Measurements from ENCODE around the gene SLC25A27. TPM values are rescaled to one million over a fixed set of nuclear protein-coding genes. Genes with fewer than 3 reads are reported as not detected.

Gene SLC25A27, protein sequence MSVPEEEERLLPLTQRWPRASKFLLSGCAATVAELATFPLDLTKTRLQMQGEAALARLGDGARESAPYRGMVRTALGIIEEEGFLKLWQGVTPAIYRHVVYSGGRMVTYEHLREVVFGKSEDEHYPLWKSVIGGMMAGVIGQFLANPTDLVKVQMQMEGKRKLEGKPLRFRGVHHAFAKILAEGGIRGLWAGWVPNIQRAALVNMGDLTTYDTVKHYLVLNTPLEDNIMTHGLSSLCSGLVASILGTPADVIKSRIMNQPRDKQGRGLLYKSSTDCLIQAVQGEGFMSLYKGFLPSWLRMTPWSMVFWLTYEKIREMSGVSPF
- 0.75 TPM for total RNA-seq (2013)
- polyA plus RNA-seq = 1 to 10 TPM in 1 of 3 donors, under 1 TPM in 1, not detected in 1; 0.34 to 1.7 TPM
- 0.14 TPM in 1 of 2 replicates, not detected in the other for polyA minus RNA-seq
- 0.25 to 2.5 (median 0.70) reads per million in 11 experiments for total RNA-seq

GRCh38 chr6:46652603-46653438, at the start of gene SLC25A27, which contains the start of gene CYP39A1:
TSS of gene SLC25A27 (plus strand) at chr6:46652975. CDS start at chr6:46653193, 218 bp downstream.
TSS of gene CYP39A1 (minus strand) at chr6:46652818. CDS start at chr6:46652582, 236 bp downstream.
- Mint-ChIP-seq H3K27me3 (ENCODE audit: low read depth in 3 of 3) (peaks cover 30 to 50% (median 35%) of the 10 kb centered on the region in 3 donors), H3K4me3 (peak within 1 kb of the TSS; percentile 92 to 95), H3K27ac (peak within 1 kb of the TSS in 3 of 7 donors; percentile 1 to 38 (median 19)), H3K36me3 (peaks cover 0 to 6% of the 10 kb centered on the region in 2 donors), H3K9me3 (peaks cover 0 to 2% (median 0%) of the 10 kb centered on the region in 7 donors), H3K4me1 (peaks cover 14% of the 10 kb centered on the region)
- peak within 1 kb of the TSS; percentile 97 for H3K4me2 ChIP-seq (replicated peaks; ENCODE audit: extremely low read depth, low read length, poor library complexity, severe bottlenecking)
- peak within 1 kb of the TSS; percentile 98 for H2AFZ ChIP-seq (ENCODE audit: insufficient read depth, low read depth, low read length, poor library complexity, severe bottlenecking)
- H4K20me1 ChIP-seq (ENCODE audit: insufficient read depth, low read length) = no peaks in the 10 kb centered on the region
- no peaks in the 10 kb centered on the region for H3K9me3 ChIP-seq (replicated peaks in 1 of 2; ENCODE audit: control insufficient read depth in 1 of 2, insufficient read depth in 1 of 2, low read length in 2 of 2)
- H3K9ac ChIP-seq (ENCODE audit: insufficient read depth, low read length, poor library complexity, severe bottlenecking) = peak within 1 kb of the TSS; percentile 36
- TF ChIP-seq, protein P1, sequence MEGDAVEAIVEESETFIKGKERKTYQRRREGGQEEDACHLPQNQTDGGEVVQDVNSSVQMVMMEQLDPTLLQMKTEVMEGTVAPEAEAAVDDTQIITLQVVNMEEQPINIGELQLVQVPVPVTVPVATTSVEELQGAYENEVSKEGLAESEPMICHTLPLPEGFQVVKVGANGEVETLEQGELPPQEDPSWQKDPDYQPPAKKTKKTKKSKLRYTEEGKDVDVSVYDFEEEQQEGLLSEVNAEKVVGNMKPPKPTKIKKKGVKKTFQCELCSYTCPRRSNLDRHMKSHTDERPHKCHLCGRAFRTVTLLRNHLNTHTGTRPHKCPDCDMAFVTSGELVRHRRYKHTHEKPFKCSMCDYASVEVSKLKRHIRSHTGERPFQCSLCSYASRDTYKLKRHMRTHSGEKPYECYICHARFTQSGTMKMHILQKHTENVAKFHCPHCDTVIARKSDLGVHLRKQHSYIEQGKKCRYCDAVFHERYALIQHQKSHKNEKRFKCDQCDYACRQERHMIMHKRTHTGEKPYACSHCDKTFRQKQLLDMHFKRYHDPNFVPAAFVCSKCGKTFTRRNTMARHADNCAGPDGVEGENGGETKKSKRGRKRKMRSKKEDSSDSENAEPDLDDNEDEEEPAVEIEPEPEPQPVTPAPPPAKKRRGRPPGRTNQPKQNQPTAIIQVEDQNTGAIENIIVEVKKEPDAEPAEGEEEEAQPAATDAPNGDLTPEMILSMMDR (IDR thresholded peaks at IDR 0.05) = no peak
- peaks cover 10 to 17% of the 10 kb centered on the region in 2 donors for H3K4me1 ChIP-seq (ENCODE audit: control insufficient read depth in 1 of 2, insufficient read depth in 2 of 2, low read length in 2 of 2)
- peak within 1 kb of the TSS; percentile 56 to 91 (median 70) for H3K4me3 ChIP-seq (replicated peaks in 1 of 3; ENCODE audit: low read depth in 2 of 3, low read length in 3 of 3)
- WGBS (ENCODE audit: insufficient coverage) = 0% methylated on average over 64 of the region's 72 CpGs
- no peak within 1 kb of the TSS for H3K27ac ChIP-seq (ENCODE audit: low read depth in 1 of 2, low read length in 2 of 2)
- H3K79me2 ChIP-seq (ENCODE audit: insufficient read depth, low read length) = no peaks in the 10 kb centered on the region
- intact Hi-C loops (cut with micrococcal nuclease) = loop anchor here in 1 of 2 donors (1.0 kb wide), 1 partner anchor 12 kb away; no protein-coding TSS in a partner anchor
- H3K27me3 ChIP-seq (ENCODE audit: control insufficient read depth in 2 of 2, insufficient read depth in 2 of 2, low read length in 2 of 2) = peaks cover 21 to 45% of the 10 kb centered on the region in 2 donors
- DNase-seq = peak; percentile 52 to 71 (median 61)
- H3K36me3 ChIP-seq (replicated peaks in 1 of 2; ENCODE audit: control insufficient read depth in 1 of 2, insufficient read depth in 2 of 2, low read length in 2 of 2) = no peaks in the 10 kb centered on the region

Data from CD14-positive monocyte (primary cell).